ENCODE measurements around the gene CFLAR. TPM values are rescaled to one million over a fixed set of nuclear protein-coding genes. Genes with fewer than 3 reads are reported as not detected.

CFLAR gene
- total RNA-seq, 2 donors from 2014 or later = 92.4 to 141 TPM

DNA sequence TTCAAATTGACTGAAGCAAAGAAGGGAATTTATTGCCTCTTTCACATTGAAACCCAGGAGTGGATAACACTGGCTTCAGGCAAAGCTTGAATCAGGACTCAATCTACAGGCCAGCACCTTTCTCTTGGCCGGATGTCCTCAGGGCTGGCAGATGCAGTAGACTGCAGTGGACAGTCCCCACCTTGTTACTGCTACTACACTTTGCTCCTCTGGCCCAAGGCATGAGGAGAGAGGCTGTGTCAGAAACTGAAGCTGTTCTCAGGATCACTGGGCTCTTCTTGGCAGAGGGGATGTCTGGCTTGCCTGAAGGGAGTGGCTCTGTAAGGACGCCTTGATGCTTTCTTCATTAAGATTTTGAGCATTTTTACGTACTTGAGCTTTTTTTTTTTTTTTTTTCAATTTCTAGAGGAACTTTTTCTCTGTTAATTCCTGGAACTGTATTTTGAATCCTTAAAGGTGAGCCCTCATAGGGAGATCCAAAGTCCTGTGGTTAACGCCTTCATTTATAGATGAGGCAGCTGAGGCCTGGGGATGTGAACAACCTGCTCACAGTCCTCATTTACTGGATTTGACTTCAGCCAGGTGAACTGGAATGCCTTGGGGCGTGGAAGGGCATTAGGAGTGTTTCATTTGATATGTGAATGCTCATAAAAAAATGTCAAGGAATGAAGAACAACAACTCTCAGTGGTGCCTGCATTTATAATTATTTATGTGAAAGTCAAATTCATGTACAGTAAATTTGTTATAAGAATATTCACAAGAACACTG is 103.5 kb downstream of the CFLAR start:
- Histone ChIP-seq H3K9me3 (no peaks in the 10 kb centered on the region), H3K4me3 (no peak overlapping the region), H3K27me3 (replicated peaks; ENCODE audit: insufficient read depth) (no peaks in the 10 kb centered on the region), H3K27ac (peak overlapping the region; percentile 7 to 28), H3K4me1 (replicated peaks) (no peaks in the 10 kb centered on the region), H3K36me3 (no peaks in the 10 kb centered on the region)
- DNase-seq (ENCODE audit: low spot score) = no peak
- intact Hi-C loops (cut with DNase I) = no loop called here
- WGBS = 70% methylated on average over 5 of the region's 5 CpGs
- TF ChIP-seq POLR2AphosphoS5 (IDR thresholded peaks at IDR 0.05) (no peak), POLR2A (IDR thresholded peaks at IDR 0.05) (no peak)
- TF ChIP-seq, protein P1, sequence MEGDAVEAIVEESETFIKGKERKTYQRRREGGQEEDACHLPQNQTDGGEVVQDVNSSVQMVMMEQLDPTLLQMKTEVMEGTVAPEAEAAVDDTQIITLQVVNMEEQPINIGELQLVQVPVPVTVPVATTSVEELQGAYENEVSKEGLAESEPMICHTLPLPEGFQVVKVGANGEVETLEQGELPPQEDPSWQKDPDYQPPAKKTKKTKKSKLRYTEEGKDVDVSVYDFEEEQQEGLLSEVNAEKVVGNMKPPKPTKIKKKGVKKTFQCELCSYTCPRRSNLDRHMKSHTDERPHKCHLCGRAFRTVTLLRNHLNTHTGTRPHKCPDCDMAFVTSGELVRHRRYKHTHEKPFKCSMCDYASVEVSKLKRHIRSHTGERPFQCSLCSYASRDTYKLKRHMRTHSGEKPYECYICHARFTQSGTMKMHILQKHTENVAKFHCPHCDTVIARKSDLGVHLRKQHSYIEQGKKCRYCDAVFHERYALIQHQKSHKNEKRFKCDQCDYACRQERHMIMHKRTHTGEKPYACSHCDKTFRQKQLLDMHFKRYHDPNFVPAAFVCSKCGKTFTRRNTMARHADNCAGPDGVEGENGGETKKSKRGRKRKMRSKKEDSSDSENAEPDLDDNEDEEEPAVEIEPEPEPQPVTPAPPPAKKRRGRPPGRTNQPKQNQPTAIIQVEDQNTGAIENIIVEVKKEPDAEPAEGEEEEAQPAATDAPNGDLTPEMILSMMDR (IDR thresholded peaks at IDR 0.05) = no peak

DNA sequence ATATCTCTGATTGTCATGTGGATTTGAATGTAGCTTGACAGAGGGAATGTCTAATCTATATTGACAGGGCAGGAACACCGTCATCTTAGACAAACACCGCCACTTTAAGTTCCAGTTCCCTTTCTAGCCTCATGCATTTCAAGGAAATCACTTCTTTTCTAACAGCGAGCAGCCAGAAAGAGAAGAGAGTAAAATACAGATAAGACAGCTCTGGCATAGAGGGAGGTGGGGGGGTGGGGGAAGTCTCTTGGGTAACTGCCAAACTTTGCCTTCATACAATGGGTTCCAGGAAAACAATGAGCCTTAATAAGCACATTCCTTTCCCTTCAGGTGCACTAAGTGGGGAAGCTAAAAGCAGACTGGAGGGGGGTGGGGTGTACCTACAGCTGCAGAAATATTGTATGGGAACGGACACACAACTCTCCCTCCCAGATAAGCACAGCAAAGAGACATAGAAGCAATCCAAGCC is 104.2 kb downstream of the CFLAR start:
- peak; percentile 20 for DNase-seq (ENCODE audit: low spot score)
- Histone ChIP-seq H3K4me3 (no peak overlapping the region), H3K27ac (peak overlapping the region; percentile 7 to 28), H3K9me3 (no peaks in the 10 kb centered on the region), H3K36me3 (no peaks in the 10 kb centered on the region), H3K4me1 (replicated peaks) (no peaks in the 10 kb centered on the region), H3K27me3 (replicated peaks; ENCODE audit: insufficient read depth) (no peaks in the 10 kb centered on the region)
- TF ChIP-seq, protein P1 (IDR thresholded peaks at IDR 0.05) = no peak
- TF ChIP-seq POLR2AphosphoS5 (IDR thresholded peaks at IDR 0.05) = peak; percentile 19
- intact Hi-C loops (cut with DNase I) = no loop called here
- WGBS = 33% methylated on average over 4 of the region's 4 CpGs

DNA sequence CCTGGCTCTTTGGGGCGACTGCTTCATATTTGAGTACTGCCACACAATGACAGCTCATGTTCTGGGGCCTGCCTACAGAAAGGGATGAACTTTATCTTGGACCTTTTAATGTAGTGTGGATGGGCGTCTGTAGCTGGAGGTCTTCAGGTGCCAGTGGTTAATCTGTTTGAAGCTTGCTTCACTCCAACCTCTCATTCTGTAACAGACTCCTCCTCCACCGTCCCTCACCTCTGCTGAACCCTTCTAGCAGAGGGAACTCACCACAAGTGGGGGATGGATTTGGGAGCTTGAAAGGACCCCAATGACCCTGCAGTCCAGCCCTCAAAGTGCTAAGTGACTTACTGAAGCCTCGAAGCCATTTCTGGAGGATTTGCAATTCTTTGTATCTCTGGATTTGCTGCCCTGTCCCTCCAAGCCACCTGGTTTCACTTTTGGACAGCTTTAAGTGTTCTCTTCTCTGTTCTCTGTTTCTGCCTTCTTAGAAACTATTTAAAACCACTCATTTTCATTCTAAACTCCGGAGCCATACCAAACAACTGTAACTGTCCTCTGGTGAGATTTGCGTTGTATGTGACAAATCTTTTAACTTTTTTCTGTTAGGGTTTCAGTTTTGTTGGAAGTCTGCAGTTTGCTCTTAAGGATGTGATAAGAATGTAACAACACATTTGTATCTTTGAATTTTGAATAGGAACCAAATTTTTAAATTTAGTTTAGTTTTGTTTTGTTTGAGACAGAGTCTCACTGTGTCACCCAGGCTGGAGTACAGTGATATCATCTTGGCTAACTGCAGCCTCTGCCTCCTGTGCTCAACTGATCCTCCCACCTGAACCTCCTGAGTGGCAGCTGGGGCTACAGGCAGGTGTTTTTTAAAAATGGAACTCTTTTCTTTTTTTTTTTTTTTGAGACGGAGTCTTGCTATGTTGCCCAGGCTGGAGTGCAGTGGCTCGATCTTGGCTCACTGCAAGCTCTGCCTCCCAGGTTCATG is 107.4 kb downstream of the CFLAR start:
- no peak for DNase-seq (ENCODE audit: low spot score)
- no peak for TF ChIP-seq POLR2AphosphoS5 (IDR thresholded peaks at IDR 0.05)
- TF ChIP-seq, protein P1 (IDR thresholded peaks at IDR 0.05) = no peak
- TF ChIP-seq POLR2A (IDR thresholded peaks at IDR 0.05) = no peak
- intact Hi-C loops (cut with DNase I) = no loop called here
- WGBS = 80% methylated on average over 8 of the region's 8 CpGs
- Histone ChIP-seq H3K27ac (no peak overlapping the region), H3K4me1 (replicated peaks) (no peaks in the 10 kb centered on the region), H3K27me3 (replicated peaks; ENCODE audit: insufficient read depth) (no peaks in the 10 kb centered on the region), H3K4me3 (no peak overlapping the region), H3K9me3 (no peaks in the 10 kb centered on the region), H3K36me3 (no peaks in the 10 kb centered on the region)

Small RNA genes within 50 kb of the gene (small RNA-seq; reads per million reads assigned to genes)
- 0 reads per million in 2 donors for gene AC007283.2
- gene MTND4LP13 = 0 reads per million in 2 donors
- 0 reads per million in 2 donors for gene RNU6-1206P
- 0 reads per million in 2 donors for gene RNU7-45P

Other genes with a start within 250 kb of the CFLAR start
- 10 to 100 TPM; 15.2 to 30.1 TPM for gene PPIL3, start 227.1 kb upstream of the CFLAR start, total RNA-seq
- gene NIF3L1, start 226.8 kb upstream of the CFLAR start, total RNA-seq = 10 to 100 TPM; 22.4 to 27.7 TPM
- gene ORC2, start 152.5 kb upstream of the CFLAR start, total RNA-seq = 10 to 100 TPM; 21.9 to 32.1 TPM
- 10 to 100 TPM; 13.6 to 16.3 TPM for gene HYCC2, start 44.5 kb upstream of the CFLAR start, total RNA-seq
- 10 to 100 TPM; 45.5 to 84.3 TPM for gene NDUFB3, start 44.2 kb upstream of the CFLAR start, total RNA-seq
- 1 to 10 TPM; 1.7 to 9.8 TPM for gene CASP10, start 67.0 kb downstream of the CFLAR start, total RNA-seq
- 10 to 100 TPM in 1 of 2 donors, 1 to 10 TPM in 1; 10.0 to 16.9 TPM for gene CASP8, start 144.4 kb downstream of the CFLAR start, total RNA-seq
- under 1 TPM; 0.27 to 0.97 TPM for gene FLACC1, start 241.2 kb downstream of the CFLAR start, total RNA-seq

Data from prostate gland (tissue), 2 donors.